DND-41 (cell line): Measurements from ENCODE around the gene GPATCH3.

ENCODE experiments used
- CTCF ChIP-seq: IDR thresholded peaks from 2 replicates; pipeline ENCODE4 v1.5.1; 2012; ENCODE audit warnings: borderline replicate concordance, low read length, moderate library complexity, mild to moderate bottlenecking; ENCODE audit not compliant: poor library complexity, severe bottlenecking; ENCODE audit errors: extremely low read depth
- EZH2 ChIP-seq: IDR thresholded peaks from 3 replicates; pipeline ENCODE4 v1.6.1; 2012; ENCODE audit warnings: borderline replicate concordance, low read depth, mild to moderate bottlenecking, moderate library complexity, low read length, inconsistent platforms; ENCODE audit not compliant: severe bottlenecking

GRCh38 chr1:26858891-26859640, 41.2 kb downstream of the GPATCH3 start:
- TF ChIP-seq EZH2 (no peak), CTCF (no peak)
